ENCODE data around the gene CPB1.

GRCh38 chr3:148873977-148874376, 46.4 kb downstream of the CPB1 start:
- TF ChIP-seq POLR2A (IDR thresholded peaks at IDR 0.05) (no peak), CTCF (IDR thresholded peaks at IDR 0.05) (no peak)
